Ureter (tissue), 1 donor: ENCODE data around the gene ZNF771. TPM values are rescaled to one million over a fixed set of nuclear protein-coding genes. Genes with fewer than 3 reads are reported as not detected.
A peak's percentile ranks its signal among the peaks of the same experiment; 100 is the strongest.

ENCODE experiments used
- DNase-seq: peaks from one replicate; pipeline ENCODE4 v3.0.0-alpha.2; 2020; ENCODE audit warnings: low spot score
- total RNA-seq: library from RNA; stranded (reverse); gene quantifications from one replicate; pipeline ENCODE4 v1.2.4, GENCODE V29; 2023
- donor health status: DM: yes; HTN: yes; CAD: no.

The ZNF771 gene
- total RNA-seq, 1 donor from 2014 or later: 5.2 TPM

- no peak for DNase-seq
These were observed 8.6 kb upstream of the ZNF771 start for GRCh38 chr16:30398661-30399434.

GRCh38 chr16:30399435-30400186 is 7.8 kb upstream of the ZNF771 start:
- no peak for DNase-seq

GRCh38 chr16:30401768-30402425 is 5.5 kb upstream of the ZNF771 start:
- no peak for DNase-seq

GRCh38 chr16:30406795-30407101 is 658 bp upstream of the ZNF771 start:
- DNase-seq: no peak

GRCh38 chr16:30407804-30408534 is 563 bp downstream of the ZNF771 start:
- DNase-seq: no peak

GRCh38 chr16:30409125-30410060 is 2.0 kb downstream of the ZNF771 start:
- peak; percentile 93 for DNase-seq

GRCh38 chr16:30413112-30413806 is 5.9 kb downstream of the ZNF771 start:
- no peak for DNase-seq

GRCh38 chr16:30414159-30414558 is 6.8 kb downstream of the ZNF771 start:
- DNase-seq: no peak

GRCh38 chr16:30416047-30416603 is 8.7 kb downstream of the ZNF771 start:
- DNase-seq: no peak

- no peak for DNase-seq
These were observed 9.5 kb downstream of the ZNF771 start for GRCh38 chr16:30416624-30417528.

GRCh38 chr16:30417529-30418349 is 10.3 kb downstream of the ZNF771 start:
- DNase-seq: peak; percentile 79

- no peak for DNase-seq
These were observed 11.2 kb downstream of the ZNF771 start for GRCh38 chr16:30418350-30419181.

- no peak for DNase-seq
These were observed 13.6 kb downstream of the ZNF771 start for GRCh38 chr16:30421010-30421409.

GRCh38 chr16:30428055-30428454 is 20.6 kb downstream of the ZNF771 start:
- no peak for DNase-seq

- DNase-seq: no peak
These were observed 21.9 kb downstream of the ZNF771 start for GRCh38 chr16:30429418-30429677.

- DNase-seq: peak; percentile 97
These were observed 22.4 kb downstream of the ZNF771 start, which contains the start of gene DCTPP1 for GRCh38 chr16:30429678-30430427. Gene DCTPP1, minus strand, starts transcription at chr16:30430030. Its CDS starts 50 bp downstream, at chr16:30429980.
